ENCODE results near the gene MORN1. TPM values are rescaled to one million over a fixed set of nuclear protein-coding genes. Genes with fewer than 3 reads are reported as not detected.

Gene MORN1
- total and polyA plus RNA-seq, 10 of the 15 experiments (the other 5 are each of a cell fraction or from before 2014, with no cell fraction given), result 0.76 to 7.9 (median 5.5) TPM

GRCh38 chr1:2433196-2433595 is 41.8 kb upstream of the MORN1 start:
- no peak overlapping the region for H3K27ac ChIP-seq (ENCODE audit: control insufficient read depth, insufficient read depth)
- CTCF ChIA-PET, result no interaction called here
- H4K20me1 ChIP-seq (ENCODE audit: control insufficient read depth, insufficient read depth), result no peaks in the 10 kb centered on the region
- no peaks in the 10 kb centered on the region for H3K36me3 ChIP-seq (ENCODE audit: control insufficient read depth in 2 of 2, insufficient read depth in 2 of 2, low read length in 1 of 2)
- no peak overlapping the region for H2AFZ ChIP-seq (ENCODE audit: control insufficient read depth, low read depth, low read length)
- peaks cover 4% of the 10 kb centered on the region; the same call in 1 of the 3 replicates for H3K9me3 ChIP-seq (replicated peaks; ENCODE audit: control insufficient read depth, insufficient read depth, low read length)
- H3K4me2 ChIP-seq (ENCODE audit: control insufficient read depth, insufficient read depth), result no peak overlapping the region
- BruUV-seq (replicated peaks), result no TSS peak
- DNase-seq (ENCODE audit: low read depth, low spot score), result no peak
- no peak for FAIRE-seq
- no peak overlapping the region for H3K9ac ChIP-seq (ENCODE audit: control insufficient read depth, insufficient read depth, low read length)
- no peaks in the 10 kb centered on the region for H3K4me1 ChIP-seq (ENCODE audit: control insufficient read depth, insufficient read depth, low read length)
- 53% methylated on average over 13 of the region's 13 CpGs for WGBS (ENCODE audit: insufficient coverage, insufficient replicate concordance, low lambda C conversion rate, missing lambda C conversion rate)
- no peak for ATAC-seq
- no peak for TF ChIP-seq NFYB (IDR thresholded peaks at IDR 0.05; ENCODE audit: insufficient read depth, low read depth, low read length)
- no peak for TF ChIP-seq GABPA (IDR thresholded peaks at IDR 0.05; ENCODE audit: low read depth)
- no peak for TF ChIP-seq BRCA1 (IDR thresholded peaks at IDR 0.05; ENCODE audit: low read depth, low read length)
- TF ChIP-seq HDGF (IDR thresholded peaks at IDR 0.05), result no peak
- TF ChIP-seq RBBP5 (conservative IDR thresholded peaks at IDR 0.05), result no peak
- TF ChIP-seq TBL1XR1 (IDR thresholded peaks at IDR 0.05; ENCODE audit: low read depth, low read length), result no peak
- no peak for TF ChIP-seq SREBF1 (IDR thresholded peaks at IDR 0.05; ENCODE audit: low read length)
- TF ChIP-seq POLR2AphosphoS2 (IDR thresholded peaks at IDR 0.05; ENCODE audit: low read depth, low read length), result no peak
- TF ChIP-seq POLR2A (IDR thresholded peaks at IDR 0.05; ENCODE audit: low read depth, low read length), result no peak
- TF ChIP-seq GATAD2B (conservative IDR thresholded peaks at IDR 0.05; ENCODE audit: low read depth), result no peak
- no peak for TF ChIP-seq PRDM15 (CRISPR knock-in tag; IDR thresholded peaks at IDR 0.05)
- no peak for TF ChIP-seq ZNF207 (IDR thresholded peaks at IDR 0.05; ENCODE audit: borderline replicate concordance)
- no peak overlapping the region for H3K4me3 ChIP-seq
- RAD21 ChIA-PET (ENCODE audit: unreplicated experiment), result no interaction called here
- H3K27me3 ChIP-seq (replicated peaks in 1 of 2; ENCODE audit: control insufficient read depth in 2 of 2, insufficient read depth in 2 of 2, low read length in 1 of 2), result no peaks in the 10 kb centered on the region; a peak in 2 of 4 replicates
- SMC1A ChIA-PET (ENCODE audit: uncharacterized antibody, unreplicated experiment), result no interaction called here
- intact Hi-C loops (cut with micrococcal nuclease; ENCODE audit: unreplicated experiment), result no loop called here
- H3K79me2 ChIP-seq (ENCODE audit: control insufficient read depth, insufficient read depth, low read length), result no peaks in the 10 kb centered on the region
- POLR2A ChIA-PET, result no interaction called here
- in situ Hi-C loops (cut with MboI), result no loop called here

Data from GM12878 (cell line).